LNCaP clone FGC (cell line): Measurements from ENCODE around the gene SLC35F2.
A peak's percentile ranks its signal among the peaks of the same experiment; 100 is the strongest.
"Not testable (repeated sequence)": the region's sequence is repeated elsewhere in the genome, so short reads cannot be mapped to it uniquely, and the experiment has no call there.

ENCODE experiments used
- DNase-seq: peaks from one replicate; pipeline ENCODE4 v3.0.0-alpha.2; 2011; ENCODE audit warnings: low read depth
- H3K4me3 ChIP-seq: 2 replicates; pipeline ENCODE4 v1.5.1; 2011; ENCODE audit warnings: mild to moderate bottlenecking, low read depth, low read length, control low read depth
- CTCF ChIP-seq: IDR thresholded peaks from 2 replicates; pipeline ENCODE4 v1.5.1; 2012; ENCODE audit warnings: mild to moderate bottlenecking; ENCODE audit not compliant: control insufficient read depth, insufficient read depth; ENCODE audit errors: extremely low read depth

The SLC35F2 gene

GRCh38 chr11:107836851-107837250 is 21.7 kb downstream of the SLC35F2 start:
- peak; percentile 52 for DNase-seq
- TF ChIP-seq CTCF, result no peak
- H3K4me3 ChIP-seq, result no peak overlapping the region; the same call in 1 of the 2 replicates

GRCh38 chr11:107834995-107835394 is 23.6 kb downstream of the SLC35F2 start:
- no peak for DNase-seq
- TF ChIP-seq CTCF, result no peak
- no peak overlapping the region for H3K4me3 ChIP-seq

- DNase-seq, H3K4me3 ChIP-seq: not testable (repeated sequence)
Observed at GRCh38 chr11:107833926-107834325, 24.7 kb downstream of the SLC35F2 start.

GRCh38 chr11:107830915-107831540 is 27.6 kb downstream of the SLC35F2 start:
- no peak overlapping the region for H3K4me3 ChIP-seq
- peak; percentile 96 for DNase-seq
- no peak for TF ChIP-seq CTCF

GRCh38 chr11:107827041-107827440 is 31.5 kb downstream of the SLC35F2 start:
- H3K4me3 ChIP-seq, result no peak overlapping the region
- no peak for TF ChIP-seq CTCF
- DNase-seq, result no peak

GRCh38 chr11:107825875-107826274 is 32.7 kb downstream of the SLC35F2 start:
- no peak overlapping the region for H3K4me3 ChIP-seq
- no peak for TF ChIP-seq CTCF
- peak; percentile 80 for DNase-seq

- H3K4me3 ChIP-seq, result no peak overlapping the region
- no peak for DNase-seq
- TF ChIP-seq CTCF, result no peak
Observed at GRCh38 chr11:107824668-107825369, 33.8 kb downstream of the SLC35F2 start.
